Keratinocyte (primary cell): ENCODE measurements around the gene RASGRF2. TPM values are rescaled to one million over a fixed set of nuclear protein-coding genes. Genes with fewer than 3 reads are reported as not detected.

Source experiments
- DNase-seq: peaks from one replicate; pipeline ENCODE4 v3.0.0-alpha.2; 2011; ENCODE audit warnings: low read depth, missing footprints, low spot score
- FAIRE-seq: peaks from 2 replicates; lab custom pipeline; 2011; peaks lifted over from hg19 to GRCh38; lab: Jason Lieb, UNC
- H2AFZ ChIP-seq: 2 replicates; pipeline ENCODE4 v1.6.0; 2012; ENCODE audit warnings: low read length, control low read depth, inconsistent platforms; ENCODE audit not compliant: control insufficient read depth
- H3K27ac ChIP-seq: 2 replicates; pipeline ENCODE4 v1.5.1; 2011; ENCODE audit warnings: low read length; ENCODE audit not compliant: control insufficient read depth, insufficient read depth
- H3K27me3 ChIP-seq: 3 replicates; pipeline ENCODE4 v1.6.0; 2011; ENCODE audit warnings: low read length; ENCODE audit not compliant: control insufficient read depth, insufficient read depth; ENCODE audit errors: extremely low read depth
- H3K36me3 ChIP-seq, 2 experiments: 2 replicates in 1 of 2; 3 replicates in 1 of 2; pipeline ENCODE4 v1.5.1; 2011; ENCODE audit warnings: low read length in 2 of 2, mild to moderate bottlenecking in 1 of 2; ENCODE audit not compliant: control insufficient read depth in 2 of 2, insufficient read depth in 2 of 2; ENCODE audit errors: extremely low read depth in 1 of 2
- H3K4me1 ChIP-seq: 3 replicates; pipeline ENCODE4 v1.5.1; 2011; ENCODE audit warnings: low read length; ENCODE audit not compliant: control insufficient read depth, insufficient read depth; ENCODE audit errors: extremely low read depth
- H3K4me2 ChIP-seq: 3 replicates; pipeline ENCODE4 v1.6.0; 2011; ENCODE audit warnings: low read depth, low read length; ENCODE audit not compliant: control insufficient read depth, insufficient read depth; ENCODE audit errors: extremely low read depth
- H3K4me3 ChIP-seq, 3 experiments: fragments of 200-600 bp in 1 of 3; sonication (generic) in 1 of 3; 2 replicates in 2 of 3; 3 replicates in 1 of 3; pipeline ENCODE4 v1.5.1; 2011 to 2016; ENCODE audit warnings: low read length in 3 of 3, mild to moderate bottlenecking in 3 of 3, control low read depth in 2 of 3, inconsistent platforms in 1 of 3, low read depth in 1 of 3, mixed read lengths in 1 of 3, mixed run types in 1 of 3, moderate library complexity in 1 of 3; ENCODE audit not compliant: control insufficient read depth in 2 of 3, insufficient read depth in 2 of 3; ENCODE audit errors: extremely low read depth in 1 of 3
- H3K79me2 ChIP-seq: 2 replicates; pipeline ENCODE4 v1.6.0; 2012; ENCODE audit warnings: low read length; ENCODE audit not compliant: control insufficient read depth, insufficient read depth
- H3K9ac ChIP-seq: 3 replicates; pipeline ENCODE4 v1.6.0; 2011; ENCODE audit warnings: low read length; ENCODE audit not compliant: control insufficient read depth, insufficient read depth; ENCODE audit errors: extremely low read depth
- H3K9me1 ChIP-seq: 3 replicates; pipeline ENCODE4 v1.6.0; 2011; ENCODE audit warnings: low read length; ENCODE audit not compliant: control insufficient read depth, insufficient read depth; ENCODE audit errors: extremely low read depth
- H3K9me3 ChIP-seq: 2 replicates; pipeline ENCODE4 v1.5.1; 2012; ENCODE audit warnings: low read depth, low read length; ENCODE audit not compliant: control insufficient read depth
- H4K20me1 ChIP-seq: 3 replicates; pipeline ENCODE4 v1.6.0; 2011; ENCODE audit warnings: low read length; ENCODE audit not compliant: control insufficient read depth, insufficient read depth; ENCODE audit errors: extremely low read depth
- EZH2 ChIP-seq: IDR thresholded peaks from one replicate; pipeline ENCODE4 v1.6.1; 2012; ENCODE audit warnings: inconsistent platforms, mild to moderate bottlenecking, low read length, moderate library complexity
- dilution Hi-C: fragments of 300-500 bp; cut with MboI; formaldehyde crosslinking; loops from one replicate; pipeline ENCODE4 v1.7.0; 2020; ENCODE audit warnings: low sequenced_read_pairs; ENCODE audit not compliant: extremely low pct_ligation_motif_present
- polyA plus RNA-seq, 5 experiments: library from polyadenylated mRNA; depleted of rRNA in 3 of 5; stranded (reverse) in 3 of 5; stranded (forward) in 1 of 5; unstranded in 1 of 5; fragments of >200 nt; gene quantifications; 1 replicate in 1 of 5; 2 replicates in 3 of 5; 3 replicates in 1 of 5; pipeline versions ENCODE4 v1.2.1 to v1.2.3, GENCODE V29; 2011 to 2012; ENCODE audit warnings: missing spikeins in 2 of 5, low read depth in 1 of 5, low replicate concordance in 1 of 5
- TF ChIP-seq, protein P1 (sequence below), 3 experiments: IDR thresholded peaks in 1 of 3; conservative IDR thresholded peaks in 1 of 3; optimal IDR thresholded peaks in 1 of 3; 2 replicates in 2 of 3; 3 replicates in 1 of 3; pipeline versions ENCODE3 to v1.5.1; 2011; ENCODE audit warnings: low read length in 3 of 3, mild to moderate bottlenecking in 3 of 3, moderate library complexity in 2 of 3, control low read depth in 1 of 3, inconsistent platforms in 1 of 3; ENCODE audit not compliant: insufficient read depth in 2 of 3; ENCODE audit errors: extremely low read depth in 1 of 3

The RASGRF2 gene
- polyA plus RNA-seq, 1 donor (not counting 4 experiments of a cell fraction or from before 2014, with no cell fraction given), result 0.03 TPM

DNA sequence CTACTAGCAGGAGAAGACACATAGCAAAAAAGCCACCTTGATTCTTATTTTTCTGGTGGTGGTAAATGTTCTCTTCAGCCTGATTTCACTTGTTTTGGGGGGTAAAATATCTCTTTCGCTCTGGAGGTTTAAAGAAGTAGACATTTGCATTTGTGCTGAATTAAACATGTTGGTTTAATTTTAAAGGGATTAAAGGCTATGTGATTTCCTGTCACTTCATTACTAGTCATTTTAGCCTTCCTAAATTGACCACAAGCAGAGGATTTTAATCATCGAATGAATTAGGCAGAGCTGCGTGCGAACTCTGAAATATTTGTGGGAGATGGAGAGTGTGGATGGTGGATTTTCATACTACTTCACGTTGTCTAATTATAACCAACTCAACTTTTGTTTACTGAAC lies 4.8 kb downstream of the RASGRF2 start:
- FAIRE-seq, result no peak
- no peak overlapping the region for H2AFZ ChIP-seq

DNA sequence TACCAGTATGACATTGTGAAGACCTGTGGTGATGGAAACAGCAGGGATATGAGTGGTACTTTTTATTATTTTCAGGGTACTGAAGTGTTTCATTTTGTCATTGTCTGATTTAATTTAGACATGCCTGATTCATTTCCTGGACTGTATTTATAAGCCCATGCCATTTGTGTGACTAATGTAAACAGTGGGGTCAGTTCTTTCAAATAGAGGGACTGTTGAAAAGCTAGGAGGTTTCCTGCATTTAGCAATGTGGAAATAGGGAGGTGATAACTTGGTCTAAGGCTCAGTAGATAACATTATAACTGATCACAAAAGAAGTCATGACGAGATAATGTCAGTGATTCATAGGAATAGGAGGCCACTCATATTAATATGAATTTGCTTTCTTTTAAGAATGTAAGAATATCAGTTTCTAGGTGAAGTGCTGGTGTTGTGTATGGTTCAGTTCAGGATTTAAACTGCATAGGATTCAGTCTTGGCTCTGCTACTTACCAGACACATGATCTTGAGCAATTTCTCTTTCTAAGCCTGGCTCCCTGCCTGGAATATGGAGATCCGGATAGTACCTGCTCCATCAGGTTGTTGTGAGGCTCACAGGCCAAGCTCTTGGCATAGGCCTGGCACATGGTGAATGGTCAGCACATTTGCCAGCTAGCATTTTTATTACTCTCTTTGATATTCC lies 7.5 kb downstream of the RASGRF2 start:
- no peaks in the 10 kb centered on the region for H3K9me3 ChIP-seq
- no peaks in the 10 kb centered on the region for H3K9me1 ChIP-seq
- H4K20me1 ChIP-seq, result no peaks in the 10 kb centered on the region
- FAIRE-seq, result peak; percentile 84
- peaks cover 12% of the 10 kb centered on the region for H3K4me1 ChIP-seq
- peak overlapping the region; percentile 41 for H3K4me2 ChIP-seq
- peak overlapping the region; percentile 13 for H3K27ac ChIP-seq
- H3K36me3 ChIP-seq, result no peaks in the 10 kb centered on the region
- TF ChIP-seq, protein P1, sequence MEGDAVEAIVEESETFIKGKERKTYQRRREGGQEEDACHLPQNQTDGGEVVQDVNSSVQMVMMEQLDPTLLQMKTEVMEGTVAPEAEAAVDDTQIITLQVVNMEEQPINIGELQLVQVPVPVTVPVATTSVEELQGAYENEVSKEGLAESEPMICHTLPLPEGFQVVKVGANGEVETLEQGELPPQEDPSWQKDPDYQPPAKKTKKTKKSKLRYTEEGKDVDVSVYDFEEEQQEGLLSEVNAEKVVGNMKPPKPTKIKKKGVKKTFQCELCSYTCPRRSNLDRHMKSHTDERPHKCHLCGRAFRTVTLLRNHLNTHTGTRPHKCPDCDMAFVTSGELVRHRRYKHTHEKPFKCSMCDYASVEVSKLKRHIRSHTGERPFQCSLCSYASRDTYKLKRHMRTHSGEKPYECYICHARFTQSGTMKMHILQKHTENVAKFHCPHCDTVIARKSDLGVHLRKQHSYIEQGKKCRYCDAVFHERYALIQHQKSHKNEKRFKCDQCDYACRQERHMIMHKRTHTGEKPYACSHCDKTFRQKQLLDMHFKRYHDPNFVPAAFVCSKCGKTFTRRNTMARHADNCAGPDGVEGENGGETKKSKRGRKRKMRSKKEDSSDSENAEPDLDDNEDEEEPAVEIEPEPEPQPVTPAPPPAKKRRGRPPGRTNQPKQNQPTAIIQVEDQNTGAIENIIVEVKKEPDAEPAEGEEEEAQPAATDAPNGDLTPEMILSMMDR (optimal IDR thresholded peaks at IDR 0.05 in 1 of 3, IDR thresholded peaks at IDR 0.05 in 1 of 3, conservative IDR thresholded peaks at IDR 0.05 in 1 of 3; ENCODE audit: extremely low read depth in 1 of 3, insufficient read depth in 2 of 3, low read length in 3 of 3), result no peak
- no peak for TF ChIP-seq EZH2
- H3K27me3 ChIP-seq, result peaks cover 7% of the 10 kb centered on the region
- H2AFZ ChIP-seq, result peak overlapping the region; percentile 30
- H3K4me3 ChIP-seq, result no peak overlapping the region
- dilution Hi-C loops, result no loop called here
- H3K79me2 ChIP-seq, result no peaks in the 10 kb centered on the region
- H3K9ac ChIP-seq, result peak overlapping the region; percentile 2
- DNase-seq, result peak; percentile 9

More for the DNA sequence above, 4.8 kb downstream of the RASGRF2 start:
- Histone ChIP-seq H3K9ac (no peak overlapping the region), H3K4me1 (peaks cover 12% of the 10 kb centered on the region), H3K9me3 (no peaks in the 10 kb centered on the region), H3K9me1 (no peaks in the 10 kb centered on the region), H3K4me3 (no peak overlapping the region), H3K36me3 (no peaks in the 10 kb centered on the region), H4K20me1 (no peaks in the 10 kb centered on the region), H3K4me2 (no peak overlapping the region), H3K79me2 (no peaks in the 10 kb centered on the region), H3K27me3 (peaks cover 27% of the 10 kb centered on the region), H3K27ac (no peak overlapping the region)
- no peak for DNase-seq
- TF ChIP-seq EZH2, result no peak
- TF ChIP-seq, protein P1 (optimal IDR thresholded peaks at IDR 0.05 in 1 of 3, IDR thresholded peaks at IDR 0.05 in 1 of 3, conservative IDR thresholded peaks at IDR 0.05 in 1 of 3; ENCODE audit: extremely low read depth in 1 of 3, insufficient read depth in 2 of 3, low read length in 3 of 3), result no peak
- dilution Hi-C loops, result no loop called here
